Testis (tissue), 2 donors: ENCODE results near the gene INTS2.

Source experiments
- POLR2A ChIP-seq: fragments of 450-650 bp; IDR thresholded peaks from one replicate; pipeline ENCODE4 v1.6.1; 2017; ENCODE audit warnings: antibody characterized with exemption, mild to moderate bottlenecking, moderate library complexity
- TF ChIP-seq, protein P1 (sequence below), 3 experiments: fragments of 450-650 bp in 2 of 3; fragments of 200-600 bp in 1 of 3; sonication (generic) in 1 of 3; IDR thresholded peaks; one replicate each; pipeline ENCODE4 v1.5.1; 2016 to 2019; ENCODE audit warnings: antibody characterized with exemption in 3 of 3, mild to moderate bottlenecking in 2 of 3, moderate library complexity in 1 of 3

DNA sequence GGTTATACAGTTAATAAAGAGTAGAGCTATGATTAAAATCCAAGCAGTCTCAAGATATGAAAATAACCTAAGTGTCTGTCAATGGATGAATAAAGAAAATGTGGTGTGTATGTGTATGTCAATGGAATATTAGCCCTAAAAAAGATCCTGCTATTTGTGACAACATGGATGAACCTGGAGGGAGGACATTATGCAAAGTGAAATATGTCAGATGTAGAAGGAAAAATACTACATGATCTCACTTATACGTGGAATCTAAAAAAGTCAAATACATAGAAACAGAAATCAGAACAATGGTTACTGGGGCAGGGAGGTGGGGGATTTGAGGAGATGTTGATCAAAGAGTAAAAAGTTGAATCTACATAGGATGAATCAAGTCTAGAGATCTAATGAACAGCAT lies 84.9 kb downstream of the INTS2 start:
- TF ChIP-seq, protein P1, sequence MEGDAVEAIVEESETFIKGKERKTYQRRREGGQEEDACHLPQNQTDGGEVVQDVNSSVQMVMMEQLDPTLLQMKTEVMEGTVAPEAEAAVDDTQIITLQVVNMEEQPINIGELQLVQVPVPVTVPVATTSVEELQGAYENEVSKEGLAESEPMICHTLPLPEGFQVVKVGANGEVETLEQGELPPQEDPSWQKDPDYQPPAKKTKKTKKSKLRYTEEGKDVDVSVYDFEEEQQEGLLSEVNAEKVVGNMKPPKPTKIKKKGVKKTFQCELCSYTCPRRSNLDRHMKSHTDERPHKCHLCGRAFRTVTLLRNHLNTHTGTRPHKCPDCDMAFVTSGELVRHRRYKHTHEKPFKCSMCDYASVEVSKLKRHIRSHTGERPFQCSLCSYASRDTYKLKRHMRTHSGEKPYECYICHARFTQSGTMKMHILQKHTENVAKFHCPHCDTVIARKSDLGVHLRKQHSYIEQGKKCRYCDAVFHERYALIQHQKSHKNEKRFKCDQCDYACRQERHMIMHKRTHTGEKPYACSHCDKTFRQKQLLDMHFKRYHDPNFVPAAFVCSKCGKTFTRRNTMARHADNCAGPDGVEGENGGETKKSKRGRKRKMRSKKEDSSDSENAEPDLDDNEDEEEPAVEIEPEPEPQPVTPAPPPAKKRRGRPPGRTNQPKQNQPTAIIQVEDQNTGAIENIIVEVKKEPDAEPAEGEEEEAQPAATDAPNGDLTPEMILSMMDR (IDR thresholded peaks at IDR 0.05): no peak
- TF ChIP-seq POLR2A: no peak
